Lung (tissue), 12 donors: ENCODE measurements around the gene MAST2. TPM values are rescaled to one million over a fixed set of nuclear protein-coding genes. Genes with fewer than 3 reads are reported as not detected.

Source experiments
- ATAC-seq: fragments of 200-7000 bp; cut with Tn5 transposase; one replicate; pipeline ENCODE4 v1.9.1; 2020; ENCODE audit warnings: moderate number of reproducible peaks; ENCODE audit not compliant: insufficient read depth, low FRiP score
- DNase-seq, 3 donors: peaks; one replicate each; pipeline ENCODE4 v3.0.0-alpha.2; 2013 to 2017
- H3K27ac ChIP-seq, 2 donors: one replicate each; pipeline ENCODE4 v1.5.1; 2013; ENCODE audit warnings: mild to moderate bottlenecking in 2 of 2, moderate library complexity in 2 of 2, control low read depth in 1 of 2, inconsistent platforms in 1 of 2, low read depth in 1 of 2, low read length in 1 of 2
- H3K27me3 ChIP-seq, 3 donors: one replicate each; pipeline ENCODE4 v1.5.1; 2013; ENCODE audit warnings: low read length in 2 of 3; ENCODE audit not compliant: control insufficient read depth in 3 of 3, insufficient read depth in 3 of 3
- H3K36me3 ChIP-seq, 4 donors: one replicate each; pipeline ENCODE4 v1.5.1; 2013; ENCODE audit warnings: low read length in 4 of 4, mild to moderate bottlenecking in 1 of 4, moderate library complexity in 1 of 4; ENCODE audit not compliant: control insufficient read depth in 4 of 4, insufficient read depth in 4 of 4
- H3K4me1 ChIP-seq, 5 donors: one replicate each; pipeline ENCODE4 v1.5.1; 2013; ENCODE audit warnings: low read length in 5 of 5, mild to moderate bottlenecking in 2 of 5, moderate library complexity in 1 of 5; ENCODE audit not compliant: control insufficient read depth in 5 of 5, insufficient read depth in 5 of 5
- H3K4me3 ChIP-seq: one replicate; pipeline ENCODE4 v1.5.1; 2013; ENCODE audit warnings: mild to moderate bottlenecking, control low read depth, moderate library complexity
- H3K9ac ChIP-seq, 2 donors: one replicate each; pipeline ENCODE4 v1.5.1; 2013; ENCODE audit warnings: low read length in 2 of 2, control low read depth in 1 of 2; ENCODE audit not compliant: insufficient read depth in 1 of 2
- H3K9me3 ChIP-seq, 4 donors: one replicate each; pipeline ENCODE4 v1.5.1; 2013; ENCODE audit warnings: low read length in 3 of 4, mild to moderate bottlenecking in 1 of 4, moderate library complexity in 1 of 4; ENCODE audit not compliant: control insufficient read depth in 4 of 4, insufficient read depth in 3 of 4
- CTCF ChIP-seq: IDR thresholded peaks from 2 replicates; pipeline ENCODE4 v1.5.1; 2012; ENCODE audit warnings: mild to moderate bottlenecking; ENCODE audit errors: control extremely low read depth, extremely low read depth
- WGBS, 2 donors: extraction: QIAGEN DNeasy Blood & Tissue Kit; methylation state at CpG; one replicate each; pipeline ENCODE4 v1.1.7; 2013; 5-methylcytosine and 5-hydroxymethylcytosine counted together
- polyA plus RNA-seq, 2 donors: library from polyadenylated mRNA; stranded (reverse); fragments of 200-250 nt; gene quantifications; one replicate each; pipeline ENCODE4 v1.2.1, GENCODE V29; 2013
- total RNA-seq, 2 donors: library from RNA; depleted of rRNA in 1 of 2; stranded (reverse); fragments of >200 nt in 1 of 2; gene quantifications; one replicate each; pipeline ENCODE4 v1.2.1, GENCODE V29; 2014 to 2021
- donor health status: control.
- donor health status: control.
- donor health status: Bipolar disorder and iron deficiency.
- donor health status: healthy.
- donor health status: DM: yes; HTN: yes; CAD: no.

Gene MAST2
- total and polyA plus RNA-seq, 4 donors: 10.5 to 28.6 (median 19.1) TPM

- Histone ChIP-seq H3K4me1 (peaks cover 0 to 7% (median 3%) of the 10 kb centered on the region in 5 donors), H3K27ac (peak overlapping the region in 1 of 2 donors; percentile 62), H3K9ac (no peak overlapping the region), H3K27me3 (no peaks in the 10 kb centered on the region), H3K9me3 (no peaks in the 10 kb centered on the region), H3K36me3 (no peaks in the 10 kb centered on the region), H3K4me3 (no peak overlapping the region)
- DNase-seq: peak in 2 of 3 donors; percentile 9 to 22
- 33 to 44% methylated on average over 1 of the region's 1 CpG for WGBS, 2 donors
- ATAC-seq: no peak
- TF ChIP-seq CTCF: no peak
Measured at GRCh38 chr1:46081619-46082018, 278.2 kb downstream of the MAST2 start.

- H3K4me1 ChIP-seq: peaks cover 0 to 12% (median 3%) of the 10 kb centered on the region in 5 donors
- H3K4me3 ChIP-seq: no peak overlapping the region
- H3K27ac ChIP-seq: no peak overlapping the region
- H3K27me3 ChIP-seq: no peaks in the 10 kb centered on the region
- no peaks in the 10 kb centered on the region for H3K9me3 ChIP-seq
- H3K9ac ChIP-seq: no peak overlapping the region
- no peak for TF ChIP-seq CTCF
- ATAC-seq (no peak), DNase-seq (no peak)
- H3K36me3 ChIP-seq: no peaks in the 10 kb centered on the region
Measured at GRCh38 chr1:46083579-46083978, 280.2 kb downstream of the MAST2 start.

GRCh38 chr1:46084553-46085451 lies 281.4 kb downstream of the MAST2 start:
- ATAC-seq: no peak
- H3K4me1 ChIP-seq: peaks cover 0 to 12% (median 3%) of the 10 kb centered on the region in 5 donors
- no peaks in the 10 kb centered on the region for H3K9me3 ChIP-seq
- no peaks in the 10 kb centered on the region for H3K27me3 ChIP-seq
- no peak overlapping the region for H3K4me3 ChIP-seq
- WGBS, 2 donors: 76 to 88% methylated on average over 1 of the region's 1 CpG
- no peak for DNase-seq
- H3K36me3 ChIP-seq: no peaks in the 10 kb centered on the region
- no peak overlapping the region for H3K9ac ChIP-seq
- peak overlapping the region in 1 of 2 donors; percentile 79 for H3K27ac ChIP-seq
- no peak for TF ChIP-seq CTCF

Other genes starting within 250 kb of the MAST2 start
- 10 to 100 TPM; 56.8 to 90.9 TPM for gene NASP, start 219.6 kb upstream of the MAST2 start, total RNA-seq
- gene NASP, start 219.6 kb upstream of the MAST2 start, polyA plus RNA-seq: 100 to 1,000 TPM in 1 of 2 donors, 10 to 100 TPM in 1; 87.8 to 110 TPM
- gene CCDC17, start 179.6 kb upstream of the MAST2 start, total RNA-seq: 10 to 100 TPM; 24.0 to 53.7 TPM
- gene CCDC17, start 179.6 kb upstream of the MAST2 start, polyA plus RNA-seq: 10 to 100 TPM; 10.1 to 21.3 TPM
- 100 to 1,000 TPM; 107 to 153 TPM for gene GPBP1L1, start 117.1 kb upstream of the MAST2 start, total RNA-seq
- 10 to 100 TPM; 40.4 to 54.1 TPM for gene GPBP1L1, start 117.1 kb upstream of the MAST2 start, polyA plus RNA-seq
- gene TMEM69, start 115.4 kb upstream of the MAST2 start, total RNA-seq: 10 to 100 TPM; 13.8 to 17.4 TPM
- 10 to 100 TPM; 16.3 to 26.1 TPM for gene TMEM69, start 115.4 kb upstream of the MAST2 start, polyA plus RNA-seq
- 10 to 100 TPM; 12.0 to 16.0 TPM for gene IPP, start 53.0 kb upstream of the MAST2 start, total RNA-seq
- gene IPP, start 53.0 kb upstream of the MAST2 start, polyA plus RNA-seq: 1 to 10 TPM; 3.9 to 4.9 TPM